NCI-H2107 treated with DMSO at 0.1 percent for 48 hours (cell line): ENCODE results near the gene WSB1.
A peak's percentile ranks its signal among the peaks of the same experiment; 100 is the strongest.
"Not testable (repeated sequence)": the region's sequence is repeated elsewhere in the genome, so short reads cannot be mapped to it uniquely, and the experiment has no call there.

Experiments
- DNase-seq: peaks from one replicate; lab custom pipeline; 2025; ENCODE audit not compliant: unreplicated experiment; lab: John Stamatoyannopoulos, UW

Gene WSB1

GRCh38 chr17:27315322-27315721 lies 21.4 kb downstream of the WSB1 start:
- DNase-seq, result no peak

GRCh38 chr17:27315796-27316465 lies 22.0 kb downstream of the WSB1 start:
- no peak for DNase-seq

- no peak for DNase-seq
Observed at GRCh38 chr17:27318228-27318627, 24.3 kb downstream of the WSB1 start.

- no peak for DNase-seq
Observed at GRCh38 chr17:27318633-27319032, 24.7 kb downstream of the WSB1 start.

- DNase-seq, result no peak
Observed at GRCh38 chr17:27319541-27320221, 25.8 kb downstream of the WSB1 start.

- DNase-seq, result no peak
Observed at GRCh38 chr17:27320222-27320560, 26.3 kb downstream of the WSB1 start.

- DNase-seq, result no peak
Observed at GRCh38 chr17:27321372-27321771, 27.5 kb downstream of the WSB1 start.

GRCh38 chr17:27322026-27322425 lies 28.1 kb downstream of the WSB1 start:
- DNase-seq, result no peak

GRCh38 chr17:27322690-27323508 lies 29.0 kb downstream of the WSB1 start:
- no peak for DNase-seq

- no peak for DNase-seq
Observed at GRCh38 chr17:27323538-27324215, 29.8 kb downstream of the WSB1 start.

GRCh38 chr17:27324771-27325339 lies 30.9 kb downstream of the WSB1 start:
- DNase-seq, result no peak

- DNase-seq, result no peak
Observed at GRCh38 chr17:27326051-27326450, 32.1 kb downstream of the WSB1 start.

- DNase-seq, result no peak
Observed at GRCh38 chr17:27326585-27326984, 32.7 kb downstream of the WSB1 start.

- DNase-seq, result no peak
Observed at GRCh38 chr17:27327397-27327796, 33.5 kb downstream of the WSB1 start.

GRCh38 chr17:27327871-27328270 lies 34.0 kb downstream of the WSB1 start:
- no peak for DNase-seq

- DNase-seq, result not testable (repeated sequence)
Observed at GRCh38 chr17:27328686-27329085, 34.8 kb downstream of the WSB1 start.

- DNase-seq, result no peak
Observed at GRCh38 chr17:27329146-27329805, 35.4 kb downstream of the WSB1 start.

GRCh38 chr17:27332047-27332393 lies 38.1 kb downstream of the WSB1 start:
- DNase-seq, result no peak

GRCh38 chr17:27332485-27333409 lies 38.8 kb downstream of the WSB1 start:
- DNase-seq, result peak; percentile 87
